ENCODE measurements around the gene VANGL1.

The VANGL1 gene

DNA sequence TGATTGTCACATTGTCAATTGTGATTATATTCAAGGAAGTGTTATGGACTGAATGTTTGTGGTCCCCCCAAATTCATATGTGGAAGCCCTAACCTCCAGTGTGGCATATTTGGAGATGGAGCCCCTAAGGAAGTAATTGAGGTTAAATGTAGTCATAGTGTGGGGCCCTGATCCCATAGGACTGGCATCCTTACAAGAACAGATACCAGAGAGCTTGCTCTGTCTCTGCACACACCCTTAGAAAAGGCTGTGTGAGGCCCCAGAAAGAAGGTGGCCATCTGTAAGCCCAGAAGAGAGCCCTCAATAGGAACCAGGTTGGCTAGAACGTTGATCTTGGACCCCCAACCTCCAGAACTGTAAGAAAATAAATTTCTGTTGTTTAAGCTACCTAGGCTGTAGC lies 28.1 kb downstream of the VANGL1 start:
- FAIRE-seq = no peak

GRCh38 chr1:115670476-115671175 lies 28.9 kb downstream of the VANGL1 start:
- no peak for FAIRE-seq

- FAIRE-seq = no peak
These were observed 29.6 kb downstream of the VANGL1 start for GRCh38 chr1:115671176-115671934.

DNA sequence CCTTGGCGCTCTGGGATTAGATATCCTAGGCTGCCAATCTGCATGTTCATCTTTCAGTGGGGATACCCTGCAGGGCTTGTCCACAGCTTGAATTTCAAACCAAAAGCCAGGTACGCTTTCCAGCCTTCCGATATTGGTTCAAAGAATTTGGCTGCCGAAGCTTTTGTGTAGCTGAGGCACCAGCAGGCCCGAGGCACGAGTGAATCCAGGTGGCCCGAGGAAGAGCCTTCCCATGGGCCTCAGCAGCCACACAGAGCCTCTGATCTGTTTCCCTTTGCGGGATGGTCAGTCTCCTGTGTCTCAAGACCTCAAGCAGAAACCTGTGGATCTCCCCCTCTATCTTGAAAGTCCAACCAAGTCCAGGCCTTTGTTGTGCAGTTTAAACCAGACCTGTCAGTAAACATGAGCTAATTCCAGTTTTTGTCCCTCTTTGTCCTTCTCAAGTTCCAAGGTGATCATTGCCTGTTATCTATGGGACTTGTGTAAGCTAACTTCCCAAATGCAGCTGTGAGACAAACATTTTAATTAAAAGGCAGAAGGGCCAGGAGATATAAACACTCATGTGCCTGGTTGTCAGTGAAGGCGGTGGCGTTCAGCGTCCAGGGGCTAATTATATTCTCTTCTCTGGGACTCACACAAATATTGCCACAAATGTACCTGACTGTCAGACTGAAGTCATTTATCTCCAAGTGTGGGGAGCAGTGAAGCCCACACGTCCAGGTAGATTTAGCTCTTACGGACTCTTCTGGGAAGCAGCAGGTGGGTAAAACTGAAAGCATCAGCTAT lies 30.6 kb downstream of the VANGL1 start:
- no peak for FAIRE-seq

GRCh38 chr1:115676498-115677181 lies 34.9 kb downstream of the VANGL1 start:
- FAIRE-seq = no peak

GRCh38 chr1:115677182-115677555 lies 35.4 kb downstream of the VANGL1 start:
- FAIRE-seq = no peak

GRCh38 chr1:115677565-115677964 lies 35.8 kb downstream of the VANGL1 start:
- FAIRE-seq = no peak

- FAIRE-seq = no peak
These were observed 36.4 kb downstream of the VANGL1 start for GRCh38 chr1:115678141-115678540.

DNA sequence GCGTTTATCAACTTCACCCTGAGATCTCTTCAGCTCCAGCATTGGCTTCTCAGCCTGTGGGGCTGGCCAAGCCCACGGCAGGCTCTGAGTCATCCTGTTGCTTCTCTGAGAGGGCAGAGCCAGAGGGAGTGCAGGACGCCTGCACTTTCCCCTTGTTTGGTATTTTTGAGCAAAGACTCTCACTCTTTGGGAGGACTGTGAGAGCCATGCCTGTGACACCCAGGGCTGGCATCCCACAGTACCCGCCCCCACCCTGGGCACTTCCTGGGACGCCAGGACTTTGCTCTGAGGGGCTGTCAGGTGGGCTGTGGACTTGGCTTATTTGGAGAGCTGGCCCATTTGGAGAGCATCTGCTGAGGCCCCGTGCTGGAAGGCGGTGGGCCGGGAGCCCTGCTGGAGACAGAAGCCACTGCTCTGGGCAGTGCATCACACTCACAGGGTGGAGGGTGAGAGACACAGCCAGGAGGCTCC lies 37.4 kb downstream of the VANGL1 start:
- no peak for FAIRE-seq

DNA sequence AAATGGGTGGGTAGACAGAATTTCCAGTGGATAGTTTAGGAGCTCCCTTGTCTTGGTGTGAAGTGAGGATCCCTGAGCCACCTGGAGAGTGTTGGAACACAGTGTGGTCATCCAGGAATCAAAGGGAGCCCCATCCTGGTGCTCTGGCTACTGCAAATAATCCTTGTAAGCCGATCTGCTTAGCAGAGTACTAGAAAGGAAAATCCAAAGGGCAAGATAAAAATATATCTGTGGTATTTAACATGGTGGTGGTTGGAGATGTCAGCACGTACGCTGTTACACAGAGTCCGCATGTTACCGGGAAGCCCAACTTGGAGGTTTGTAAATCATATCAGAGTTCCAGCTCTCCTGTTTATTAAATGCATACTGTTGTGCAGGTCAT lies 39.0 kb downstream of the VANGL1 start:
- no peak for FAIRE-seq

- no peak for FAIRE-seq
These were observed 41.0 kb downstream of the VANGL1 start for GRCh38 chr1:115682792-115683191.

GRCh38 chr1:115685029-115685705 lies 43.4 kb downstream of the VANGL1 start:
- FAIRE-seq = no peak

GRCh38 chr1:115687744-115688143 lies 46.0 kb downstream of the VANGL1 start:
- no peak for FAIRE-seq

DNA sequence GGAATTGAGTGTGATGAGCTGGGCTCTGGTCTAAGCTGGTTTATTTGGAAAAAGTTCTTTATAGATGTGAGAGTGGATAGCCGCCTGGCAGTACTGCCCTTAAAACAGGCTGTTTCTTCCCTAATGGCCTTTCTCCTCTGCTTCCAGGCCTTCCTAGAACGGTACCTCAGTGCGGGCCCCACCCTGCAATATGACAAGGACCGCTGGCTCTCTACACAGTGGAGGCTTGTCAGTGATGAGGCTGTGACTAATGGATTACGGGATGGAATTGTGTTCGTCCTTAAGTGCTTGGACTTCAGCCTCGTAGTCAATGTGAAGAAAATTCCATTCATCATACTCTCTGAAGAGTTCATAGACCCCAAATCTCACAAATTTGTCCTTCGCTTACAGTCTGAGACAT lies 49.2 kb downstream of the VANGL1 start:
- no peak for FAIRE-seq

DNA sequence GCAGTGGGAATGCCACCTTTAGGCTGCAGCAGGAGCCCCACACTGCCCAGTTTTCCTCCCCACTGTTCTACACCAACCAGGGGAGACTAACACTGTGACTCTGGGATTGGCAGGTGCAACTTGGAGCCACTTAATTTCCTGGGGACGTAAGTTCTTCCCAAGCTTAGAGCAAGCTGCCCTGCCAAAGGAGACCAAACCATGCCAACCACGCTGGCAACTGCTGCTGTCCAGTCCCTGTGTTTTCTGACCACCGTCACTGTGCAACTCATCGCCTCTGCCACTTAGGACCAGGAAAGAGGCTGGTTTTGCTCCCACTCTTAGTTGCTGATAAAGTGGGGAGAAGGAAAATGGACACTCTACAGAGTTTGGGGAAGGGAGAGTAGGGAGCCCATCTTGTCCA lies 50.5 kb downstream of the VANGL1 start:
- FAIRE-seq = no peak

DNA sequence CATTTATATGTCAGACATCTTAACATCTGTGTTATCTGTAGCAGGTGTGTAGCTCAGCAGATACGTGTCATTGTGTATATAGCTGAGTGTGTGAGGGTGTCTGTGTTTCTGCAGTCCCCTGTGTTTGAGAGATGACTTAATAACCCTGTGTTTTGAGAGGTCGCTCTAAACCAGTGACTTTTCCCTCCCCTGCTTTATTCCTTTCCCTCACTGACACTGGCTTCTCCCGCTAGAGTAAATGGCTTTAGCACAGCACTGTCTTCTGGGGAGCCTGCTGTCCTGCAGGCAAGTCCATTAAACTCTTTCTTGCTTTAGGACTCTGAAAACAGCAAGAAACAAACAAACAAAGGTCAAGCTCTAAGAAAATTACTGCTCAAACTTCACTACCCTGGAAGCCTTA lies 53.0 kb downstream of the VANGL1 start:
- no peak for FAIRE-seq

GRCh38 chr1:115697619-115698018 lies 55.8 kb downstream of the VANGL1 start:
- no peak for FAIRE-seq

DNA sequence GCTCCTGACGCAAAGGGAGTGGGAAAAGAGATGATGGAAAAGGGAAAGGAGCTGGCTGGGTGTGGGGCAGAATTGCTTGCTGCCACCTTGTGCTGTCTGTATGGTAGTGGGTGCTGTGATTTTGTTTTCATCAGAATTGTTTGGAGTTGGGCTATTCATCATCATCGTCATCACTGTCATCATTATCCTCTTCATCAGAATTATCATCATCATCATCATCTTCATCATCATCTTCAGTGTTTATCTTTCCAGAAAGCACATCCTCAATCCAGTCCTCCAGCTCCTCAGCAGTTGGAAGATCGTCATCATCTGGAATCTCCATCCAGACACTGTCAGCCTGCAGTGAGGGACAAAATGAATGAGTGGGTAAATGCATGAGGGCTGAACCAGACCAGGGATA lies 59.3 kb downstream of the VANGL1 start:
- no peak for FAIRE-seq

DNA sequence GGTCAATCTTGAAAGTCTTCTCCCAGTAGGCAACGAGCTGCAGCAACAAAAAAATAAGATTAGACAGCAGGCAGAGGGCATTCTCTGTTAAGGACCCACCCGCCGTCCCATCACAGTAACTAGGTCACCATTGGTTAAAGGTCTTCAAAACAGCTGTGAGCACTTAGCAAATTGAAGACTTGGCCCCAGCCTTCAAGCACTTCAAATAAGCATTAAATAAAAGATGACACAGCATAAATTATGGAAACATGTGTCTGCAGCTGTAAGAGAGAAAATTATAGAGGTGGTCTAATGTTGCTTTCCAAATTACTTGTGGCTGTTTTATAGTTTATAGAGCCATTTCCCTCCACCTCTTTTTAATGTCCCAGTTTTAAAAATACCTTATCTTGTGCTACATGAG lies 61.2 kb downstream of the VANGL1 start:
- FAIRE-seq = no peak

GRCh38 chr1:115705085-115705951 lies 63.5 kb downstream of the VANGL1 start:
- no peak for FAIRE-seq

DNA sequence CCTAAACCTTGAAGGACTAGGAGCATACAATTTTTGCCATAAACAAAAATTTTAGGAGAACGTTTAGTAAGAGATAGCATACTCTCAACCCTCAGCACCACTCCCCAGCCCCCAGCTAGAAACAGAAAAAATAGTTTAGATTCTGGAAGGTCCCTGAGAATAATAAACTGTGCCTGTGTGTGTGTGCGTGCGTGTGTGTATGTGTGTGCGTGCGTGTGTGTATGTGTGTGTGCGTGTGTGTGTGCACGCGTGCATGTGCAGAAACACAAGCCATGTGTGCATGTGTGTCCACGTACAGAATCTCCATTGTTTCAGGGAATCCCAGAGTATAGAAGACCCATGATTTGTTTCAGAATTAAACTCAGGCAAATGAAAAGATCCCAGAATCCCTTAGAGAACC lies 64.2 kb downstream of the VANGL1 start:
- FAIRE-seq = no peak
